ENCODE measurements around the gene DNAH8. TPM values are rescaled to one million over a fixed set of nuclear protein-coding genes. Genes with fewer than 3 reads are reported as not detected.

The DNAH8 gene
- polyA plus RNA-seq, 1 of the 3 experiments (the other 2 are of a cell fraction), result not detected

DNA sequence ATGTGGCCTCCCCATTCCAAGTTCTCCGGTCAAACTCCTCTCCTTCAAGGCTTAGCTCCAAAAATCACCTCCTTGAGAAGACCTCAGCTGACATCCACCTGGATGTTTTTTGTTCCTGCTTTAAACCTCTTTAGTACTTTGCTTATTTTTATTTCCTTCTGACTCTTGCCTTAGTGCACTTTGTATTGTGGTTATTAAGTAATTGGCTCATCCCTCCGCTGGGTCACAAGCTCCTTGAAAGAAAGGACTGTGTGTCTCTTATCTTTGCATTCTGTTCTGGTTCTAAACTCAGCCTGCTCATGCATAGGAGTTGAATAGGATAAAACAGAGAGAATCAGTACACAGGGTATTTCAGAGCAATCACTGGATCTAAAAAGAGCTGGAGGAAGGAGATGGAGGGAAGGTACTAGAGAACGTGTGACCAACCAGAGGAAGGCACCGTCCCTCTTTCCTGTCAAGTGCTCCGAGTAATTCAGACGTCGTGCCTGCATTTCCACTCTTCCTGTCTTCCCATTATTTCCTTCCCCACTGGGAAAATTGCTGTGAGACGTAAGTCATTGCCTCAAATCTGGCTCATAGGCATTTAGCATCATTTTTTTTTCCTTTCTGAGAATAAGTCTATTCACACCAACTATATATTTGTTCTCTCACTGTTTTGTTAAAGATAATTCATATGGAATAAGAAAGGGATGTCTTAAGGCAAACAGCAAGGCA lies 273.8 kb downstream of the DNAH8 start:
- H3K27me3 ChIP-seq (ENCODE audit: insufficient read depth), result no peaks in the 10 kb centered on the region
- ChIA-PET CTCF (interaction anchor here (1.2 to 1.6 kb wide), 4 partner anchors 10 to 314 kb away, joined by 3 to 5 read pairs (median 4); no protein-coding TSS in a partner anchor), POLR2A (no interaction called here)
- H3K27ac ChIP-seq (ENCODE audit: low read depth in 2 of 2, low read length in 1 of 2), result no peak overlapping the region
- no peaks in the 10 kb centered on the region for H3K9me2 ChIP-seq
- no peak overlapping the region for H3K4me3 ChIP-seq (ENCODE audit: low read depth in 2 of 2, low read length in 1 of 2)
- H2AFZ ChIP-seq (ENCODE audit: low read depth), result no peak overlapping the region
- no peak overlapping the region for H3K9ac ChIP-seq
- no peaks in the 10 kb centered on the region for H4K20me1 ChIP-seq (ENCODE audit: insufficient read depth)
- H3K36me3 ChIP-seq (replicated peaks in 1 of 2; ENCODE audit: control insufficient read depth in 1 of 2, insufficient read depth in 2 of 2, low read length in 1 of 2), result no peaks in the 10 kb centered on the region
- no peaks in the 10 kb centered on the region for H3K9me3 ChIP-seq
- TF ChIP-seq, protein P1, sequence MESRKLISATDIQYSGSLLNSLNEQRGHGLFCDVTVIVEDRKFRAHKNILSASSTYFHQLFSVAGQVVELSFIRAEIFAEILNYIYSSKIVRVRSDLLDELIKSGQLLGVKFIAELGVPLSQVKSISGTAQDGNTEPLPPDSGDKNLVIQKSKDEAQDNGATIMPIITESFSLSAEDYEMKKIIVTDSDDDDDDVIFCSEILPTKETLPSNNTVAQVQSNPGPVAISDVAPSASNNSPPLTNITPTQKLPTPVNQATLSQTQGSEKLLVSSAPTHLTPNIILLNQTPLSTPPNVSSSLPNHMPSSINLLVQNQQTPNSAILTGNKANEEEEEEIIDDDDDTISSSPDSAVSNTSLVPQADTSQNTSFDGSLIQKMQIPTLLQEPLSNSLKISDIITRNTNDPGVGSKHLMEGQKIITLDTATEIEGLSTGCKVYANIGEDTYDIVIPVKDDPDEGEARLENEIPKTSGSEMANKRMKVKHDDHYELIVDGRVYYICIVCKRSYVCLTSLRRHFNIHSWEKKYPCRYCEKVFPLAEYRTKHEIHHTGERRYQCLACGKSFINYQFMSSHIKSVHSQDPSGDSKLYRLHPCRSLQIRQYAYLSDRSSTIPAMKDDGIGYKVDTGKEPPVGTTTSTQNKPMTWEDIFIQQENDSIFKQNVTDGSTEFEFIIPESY (IDR thresholded peaks at IDR 0.05; ENCODE audit: borderline replicate concordance, low read depth), result no peak
- no peak for TF ChIP-seq RXRA (IDR thresholded peaks at IDR 0.05; ENCODE audit: borderline replicate concordance, low read depth)
- TF ChIP-seq SIN3A (IDR thresholded peaks at IDR 0.05; ENCODE audit: borderline replicate concordance, low read depth, low read length), result no peak
- no peak for TF ChIP-seq FOSL2 (IDR thresholded peaks at IDR 0.05; ENCODE audit: borderline replicate concordance, low read depth)
- TF ChIP-seq, protein P2, sequence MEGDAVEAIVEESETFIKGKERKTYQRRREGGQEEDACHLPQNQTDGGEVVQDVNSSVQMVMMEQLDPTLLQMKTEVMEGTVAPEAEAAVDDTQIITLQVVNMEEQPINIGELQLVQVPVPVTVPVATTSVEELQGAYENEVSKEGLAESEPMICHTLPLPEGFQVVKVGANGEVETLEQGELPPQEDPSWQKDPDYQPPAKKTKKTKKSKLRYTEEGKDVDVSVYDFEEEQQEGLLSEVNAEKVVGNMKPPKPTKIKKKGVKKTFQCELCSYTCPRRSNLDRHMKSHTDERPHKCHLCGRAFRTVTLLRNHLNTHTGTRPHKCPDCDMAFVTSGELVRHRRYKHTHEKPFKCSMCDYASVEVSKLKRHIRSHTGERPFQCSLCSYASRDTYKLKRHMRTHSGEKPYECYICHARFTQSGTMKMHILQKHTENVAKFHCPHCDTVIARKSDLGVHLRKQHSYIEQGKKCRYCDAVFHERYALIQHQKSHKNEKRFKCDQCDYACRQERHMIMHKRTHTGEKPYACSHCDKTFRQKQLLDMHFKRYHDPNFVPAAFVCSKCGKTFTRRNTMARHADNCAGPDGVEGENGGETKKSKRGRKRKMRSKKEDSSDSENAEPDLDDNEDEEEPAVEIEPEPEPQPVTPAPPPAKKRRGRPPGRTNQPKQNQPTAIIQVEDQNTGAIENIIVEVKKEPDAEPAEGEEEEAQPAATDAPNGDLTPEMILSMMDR (IDR thresholded peaks at IDR 0.05), result no peak
- no peak for TF ChIP-seq NFIC (IDR thresholded peaks at IDR 0.05; ENCODE audit: borderline replicate concordance)
- TF ChIP-seq POLR2AphosphoS5 (IDR thresholded peaks at IDR 0.05; ENCODE audit: low read depth, low read length), result no peak
- no peak for TF ChIP-seq MXI1 (IDR thresholded peaks at IDR 0.05; ENCODE audit: low read depth, low read length)
- TF ChIP-seq GATA2 (CRISPR knock-in tag; IDR thresholded peaks at IDR 0.05), result no peak
- TF ChIP-seq, protein P3, sequence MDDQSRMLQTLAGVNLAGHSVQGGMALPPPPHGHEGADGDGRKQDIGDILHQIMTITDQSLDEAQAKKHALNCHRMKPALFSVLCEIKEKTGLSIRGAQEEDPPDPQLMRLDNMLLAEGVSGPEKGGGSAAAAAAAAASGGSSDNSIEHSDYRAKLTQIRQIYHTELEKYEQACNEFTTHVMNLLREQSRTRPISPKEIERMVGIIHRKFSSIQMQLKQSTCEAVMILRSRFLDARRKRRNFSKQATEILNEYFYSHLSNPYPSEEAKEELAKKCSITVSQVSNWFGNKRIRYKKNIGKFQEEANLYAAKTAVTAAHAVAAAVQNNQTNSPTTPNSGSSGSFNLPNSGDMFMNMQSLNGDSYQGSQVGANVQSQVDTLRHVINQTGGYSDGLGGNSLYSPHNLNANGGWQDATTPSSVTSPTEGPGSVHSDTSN (IDR thresholded peaks at IDR 0.05), result no peak
- no peak for TF ChIP-seq EP300 (IDR thresholded peaks at IDR 0.05; ENCODE audit: borderline replicate concordance in 1 of 2, low read depth in 1 of 2, low read length in 1 of 2)
- TF ChIP-seq RCOR1 (IDR thresholded peaks at IDR 0.05; ENCODE audit: low read length), result no peak
- TF ChIP-seq TAF1 (IDR thresholded peaks at IDR 0.05; ENCODE audit: borderline replicate concordance, low read depth, low read length), result no peak
- TF ChIP-seq, protein P4, sequence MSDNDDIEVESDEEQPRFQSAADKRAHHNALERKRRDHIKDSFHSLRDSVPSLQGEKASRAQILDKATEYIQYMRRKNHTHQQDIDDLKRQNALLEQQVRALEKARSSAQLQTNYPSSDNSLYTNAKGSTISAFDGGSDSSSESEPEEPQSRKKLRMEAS (IDR thresholded peaks at IDR 0.05; ENCODE audit: low read depth), result no peak
- TF ChIP-seq FOXM1 (IDR thresholded peaks at IDR 0.05; ENCODE audit: low read depth), result no peak
- no peak for TF ChIP-seq RFX5 (IDR thresholded peaks at IDR 0.05; ENCODE audit: low read length)
- TF ChIP-seq SMC3 (IDR thresholded peaks at IDR 0.05; ENCODE audit: low read depth, low read length), result no peak
- TF ChIP-seq TEAD4 (IDR thresholded peaks at IDR 0.05; ENCODE audit: borderline replicate concordance, insufficient read depth), result no peak
- no peaks in the 10 kb centered on the region for H3K4me1 ChIP-seq (ENCODE audit: control insufficient read depth in 1 of 2, insufficient read depth in 2 of 2, low read depth in 1 of 2, low read length in 1 of 2)
- H3F3A ChIP-seq (replicated peaks; ENCODE audit: insufficient read depth), result no peaks in the 10 kb centered on the region
- H3K79me2 ChIP-seq (ENCODE audit: insufficient read depth), result no peaks in the 10 kb centered on the region
- no peak overlapping the region for H3K4me2 ChIP-seq
- no peak for DNase-seq
- WGBS (ENCODE audit: low lambda C conversion rate), result 46% methylated on average over 8 of the region's 8 CpGs
